Stimulated activated CD8-positive, alpha-beta memory T cell treated with anti-CD3 and anti-CD28 coated beads, Interleukin-12 subunit alpha, Interleukin-12 subunit beta, amount 100 ng/mL, for 24 hours (primary cell): ENCODE results near the gene EMP1.
A peak's percentile ranks its signal among the peaks of the same experiment; 100 is the strongest.

ENCODE experiments used
- DNase-seq: peaks from one replicate; pipeline ENCODE4 v3.0.0-alpha.2; 2020; ENCODE audit errors: extremely low read depth

The EMP1 gene

DNA sequence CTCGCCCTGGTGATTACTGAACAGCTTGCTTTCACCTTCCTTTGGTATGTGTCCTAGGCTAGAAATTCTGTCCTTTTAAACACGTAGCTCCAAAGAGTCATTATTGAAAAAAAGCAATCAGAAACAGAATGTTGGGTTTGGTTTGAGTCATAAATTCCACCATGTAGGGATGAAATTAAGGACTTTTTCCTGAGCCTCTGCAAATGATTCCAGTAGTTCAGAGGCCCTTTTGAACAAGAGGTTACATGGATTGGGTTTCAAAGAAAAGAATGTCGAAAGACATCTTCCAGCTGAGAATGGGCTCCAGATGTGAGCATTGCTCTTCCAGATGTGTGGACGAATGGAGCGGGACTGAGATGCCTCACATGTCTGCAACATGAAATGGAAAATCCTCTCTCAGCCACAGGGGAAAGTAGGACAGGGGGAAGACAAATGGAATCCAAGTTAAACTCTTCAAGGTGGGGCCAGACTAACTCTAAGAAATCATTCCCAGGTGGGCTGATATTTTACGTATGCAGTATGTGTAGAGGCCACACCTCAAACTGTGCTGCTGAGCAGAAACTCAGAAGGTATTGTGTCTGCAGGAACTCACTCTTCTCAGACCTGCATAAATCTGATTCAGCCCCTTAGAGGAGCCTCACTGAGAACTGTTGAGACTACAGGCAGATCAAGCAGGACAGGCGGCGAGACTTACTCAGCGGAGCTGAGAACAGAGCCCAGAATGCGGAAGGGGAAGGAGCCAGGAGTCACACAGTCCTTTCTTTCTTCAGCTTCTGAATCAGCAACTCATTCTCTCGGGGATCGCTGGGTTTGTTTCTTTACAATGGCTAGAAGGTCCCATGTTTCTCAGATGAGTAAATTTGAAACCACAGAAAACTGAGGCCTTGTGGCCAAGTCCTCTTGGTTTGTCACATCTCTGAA lies 23.3 kb upstream of the EMP1 start:
- DNase-seq = no peak

DNA sequence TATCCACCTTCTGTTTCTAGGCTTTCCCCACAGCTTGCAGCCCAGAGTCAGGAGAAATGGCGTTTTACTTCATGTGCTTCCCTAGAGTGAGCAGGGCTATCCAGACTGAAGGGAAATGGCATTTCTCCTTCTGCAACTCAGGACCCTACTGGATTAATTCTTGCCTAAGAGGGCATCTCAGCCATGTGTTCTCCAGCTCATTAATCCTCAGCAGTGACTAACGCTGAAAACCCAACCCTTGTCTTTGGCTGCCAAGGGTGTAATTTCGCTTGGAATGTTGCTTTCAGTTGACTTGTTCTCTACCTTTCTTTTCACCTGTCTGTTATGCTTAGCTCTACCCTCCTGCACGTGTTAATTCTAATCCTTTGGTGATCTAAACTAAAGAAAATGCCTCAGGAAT lies 21.0 kb upstream of the EMP1 start:
- DNase-seq = no peak

DNA sequence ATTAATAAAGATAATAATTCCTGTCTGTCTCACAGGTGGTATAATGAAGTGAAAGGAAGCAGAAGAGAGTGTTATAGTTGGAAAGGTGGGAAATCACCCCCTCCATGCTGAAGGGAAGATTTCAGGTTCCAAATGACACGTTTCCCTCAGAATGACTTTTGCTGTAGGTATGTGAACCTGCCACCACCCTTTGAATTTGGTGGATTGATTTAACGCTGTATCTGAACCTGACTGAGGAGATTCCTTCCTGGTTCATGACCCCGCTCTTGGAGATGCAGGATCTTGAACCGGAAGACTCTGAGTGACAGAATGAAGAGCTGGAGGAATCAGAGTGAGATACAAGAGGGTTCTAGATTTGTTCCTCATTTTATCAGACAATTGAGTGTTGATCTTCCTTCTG lies 20.3 kb upstream of the EMP1 start:
- no peak for DNase-seq

DNA sequence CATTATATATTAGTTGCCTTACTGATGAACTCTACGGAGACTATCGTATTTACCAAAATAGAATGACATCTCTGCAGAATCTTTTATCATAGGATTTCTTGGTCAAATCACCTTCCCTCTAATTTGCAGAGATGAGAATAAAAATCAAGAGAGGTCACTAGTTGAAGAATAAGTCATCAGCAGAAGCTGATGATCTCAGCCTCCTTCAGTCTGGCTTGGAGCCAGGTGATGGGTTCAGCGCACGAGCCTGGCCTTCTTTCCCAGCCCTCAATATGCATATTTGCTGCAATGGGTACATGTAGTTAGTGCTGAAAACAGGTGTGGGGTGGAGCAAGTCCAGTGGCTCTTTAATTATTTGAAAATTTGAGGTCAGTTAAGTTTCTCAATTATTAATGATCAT lies 19.2 kb upstream of the EMP1 start:
- DNase-seq = no peak

DNA sequence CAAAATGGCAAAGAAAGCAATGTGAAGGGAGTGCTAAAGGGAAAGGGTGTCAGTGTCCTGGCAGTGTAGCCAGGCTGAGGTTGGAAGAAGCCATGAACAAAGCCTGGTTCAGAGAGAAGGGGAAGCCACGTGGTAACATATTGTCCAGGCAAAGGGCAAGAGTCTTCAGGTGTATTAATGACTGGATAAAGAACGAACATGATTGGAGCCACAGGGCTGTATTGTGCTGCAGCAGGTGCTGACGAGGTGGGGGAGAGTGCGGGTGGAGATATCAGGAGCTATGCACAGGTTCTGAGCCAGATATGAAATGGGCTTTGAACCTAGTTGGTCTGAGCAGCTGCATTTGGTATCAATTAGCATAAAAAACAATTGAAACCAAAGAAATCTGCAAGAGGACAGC lies 18.6 kb upstream of the EMP1 start:
- no peak for DNase-seq

DNA sequence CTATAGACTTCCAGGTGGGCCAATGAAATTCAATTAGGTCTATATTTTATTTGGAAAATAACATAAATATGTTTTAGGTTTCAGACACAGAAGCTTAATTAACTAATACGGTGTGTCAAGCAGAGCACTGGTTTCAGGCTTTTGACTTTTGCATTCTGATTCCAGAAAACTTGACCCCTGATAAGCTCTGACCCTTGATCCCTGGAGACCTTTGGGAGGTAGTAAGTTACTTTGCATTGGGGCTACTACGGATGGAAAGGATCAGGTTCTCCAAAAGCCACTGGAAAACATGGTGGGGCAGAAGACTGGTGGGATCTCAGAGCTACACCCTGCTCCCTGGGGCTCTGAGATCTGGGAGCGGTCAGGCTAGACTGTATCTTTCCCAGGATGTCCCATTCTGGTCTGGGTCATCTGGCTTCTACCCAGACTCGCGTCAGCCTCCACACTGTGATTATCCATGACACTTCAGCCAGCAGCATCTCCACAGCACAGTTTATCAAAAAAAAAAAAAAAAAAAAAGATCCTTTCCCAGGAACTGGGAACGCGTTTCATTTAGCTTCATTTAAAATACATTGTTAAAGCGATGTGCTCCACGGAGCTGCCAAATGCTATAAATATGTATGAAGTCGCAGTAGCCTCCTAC lies 17.8 kb upstream of the EMP1 start:
- DNase-seq = no peak

DNA sequence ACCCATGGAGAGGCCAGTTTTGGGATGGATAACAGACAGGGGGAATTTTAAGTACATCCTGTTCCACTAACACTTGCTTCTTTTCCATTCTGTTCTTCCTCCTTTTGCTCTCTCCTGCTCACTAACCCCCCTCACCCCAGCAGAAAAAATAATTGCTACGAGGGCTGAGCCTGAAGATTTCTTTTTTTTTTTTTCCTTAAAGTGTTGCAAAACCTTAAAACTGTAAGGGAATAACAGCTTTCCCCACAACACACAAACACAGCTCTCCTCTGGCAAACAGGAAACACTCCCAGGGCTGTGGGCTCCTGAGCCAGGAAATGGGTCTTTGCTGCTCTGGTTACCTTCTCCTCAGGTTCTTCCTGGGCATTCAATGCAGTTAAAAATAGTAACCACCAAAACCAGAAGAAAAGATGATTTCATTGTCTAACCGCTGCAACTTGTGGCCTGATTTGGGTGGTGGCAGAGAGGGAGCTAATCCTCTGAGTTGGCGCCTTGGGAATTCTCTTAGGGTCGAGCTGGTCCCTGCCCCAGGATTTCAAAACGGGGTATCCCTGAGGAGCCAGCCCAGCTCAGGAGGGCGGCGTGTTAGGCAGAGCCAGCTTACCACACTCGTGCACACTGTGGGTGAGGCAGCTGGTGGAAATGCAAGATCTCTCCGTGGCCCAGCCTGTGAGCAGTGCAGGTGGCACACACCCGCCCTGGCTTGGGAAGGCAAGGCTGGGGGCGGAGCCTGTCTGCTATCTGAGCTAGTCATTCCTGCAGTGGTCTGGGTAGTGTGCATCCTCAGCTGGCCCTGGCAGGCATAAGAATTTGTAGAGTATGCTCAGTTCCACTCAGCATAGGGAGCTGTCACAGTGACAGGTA lies 17.1 kb upstream of the EMP1 start:
- DNase-seq = peak; percentile 15

DNA sequence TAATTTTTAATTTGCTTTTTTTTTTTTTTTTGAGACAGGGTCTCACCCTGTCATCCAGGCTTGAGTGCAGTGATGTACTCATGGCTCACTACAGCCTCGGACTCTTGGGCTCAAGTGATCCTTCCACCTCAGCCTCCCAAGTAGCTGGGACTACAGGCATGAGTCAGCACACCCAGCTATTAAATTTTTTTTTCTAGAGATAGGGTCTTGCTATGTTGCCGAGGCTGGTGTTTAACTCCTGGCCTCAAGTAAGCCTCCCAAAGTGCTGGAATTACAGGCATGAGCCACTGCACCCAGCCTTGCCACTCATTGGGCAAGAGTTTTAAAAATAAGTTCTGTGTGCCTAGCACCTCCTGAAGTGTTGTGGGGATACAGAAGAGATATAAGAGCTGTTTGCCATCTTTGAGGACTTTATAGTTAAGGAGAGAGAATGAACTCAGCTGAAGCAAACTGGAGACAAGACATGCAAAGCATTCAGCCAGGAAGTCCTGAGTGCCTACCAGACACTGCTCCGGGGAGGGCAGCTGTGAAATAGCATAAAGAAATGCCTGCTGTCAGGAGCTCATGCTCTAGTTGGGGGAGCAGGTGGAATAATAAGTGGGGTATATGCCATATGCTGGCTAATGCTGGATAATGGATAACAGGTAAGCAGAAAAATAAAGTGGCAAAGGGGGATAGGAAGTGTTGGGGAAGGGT lies 15.0 kb upstream of the EMP1 start:
- DNase-seq = no peak

DNA sequence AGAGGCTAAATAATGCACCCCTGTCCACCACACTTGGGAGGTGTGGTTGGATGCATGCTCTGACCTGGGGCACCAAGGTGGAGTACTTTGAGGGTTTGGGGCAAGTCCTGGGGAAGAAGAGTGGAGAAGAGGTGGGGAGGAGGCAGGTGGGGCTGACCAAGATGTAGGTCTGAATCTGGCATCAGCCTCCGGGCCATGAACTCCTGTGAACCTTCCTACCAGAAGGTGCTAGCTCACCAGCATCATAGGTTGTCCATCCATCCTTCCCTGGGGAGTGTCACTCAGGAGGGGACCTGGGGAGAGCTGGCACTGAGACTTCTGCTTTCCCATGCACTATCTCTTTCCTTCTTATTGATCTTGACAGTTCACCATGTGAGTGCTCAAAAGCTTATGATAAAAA lies 13.6 kb upstream of the EMP1 start:
- DNase-seq = no peak

DNA sequence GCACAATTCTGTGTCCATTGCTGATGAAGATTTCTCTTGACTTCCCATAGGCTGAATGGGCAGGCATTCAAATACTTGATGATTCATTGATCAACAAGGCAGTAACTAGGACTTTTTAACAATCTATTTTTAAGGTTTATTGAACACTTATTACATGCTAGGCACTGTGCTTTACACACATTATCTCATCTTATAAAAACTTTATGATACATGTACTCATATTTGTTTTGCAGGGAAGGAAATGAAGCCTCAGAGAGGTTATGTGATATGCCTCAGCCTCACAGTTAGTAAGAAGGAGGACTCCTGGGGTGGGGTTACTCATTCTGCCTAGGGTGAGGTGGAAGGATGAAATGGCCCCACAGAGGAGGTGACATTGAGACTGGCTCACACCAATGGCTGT lies 12.9 kb upstream of the EMP1 start:
- DNase-seq = no peak

DNA sequence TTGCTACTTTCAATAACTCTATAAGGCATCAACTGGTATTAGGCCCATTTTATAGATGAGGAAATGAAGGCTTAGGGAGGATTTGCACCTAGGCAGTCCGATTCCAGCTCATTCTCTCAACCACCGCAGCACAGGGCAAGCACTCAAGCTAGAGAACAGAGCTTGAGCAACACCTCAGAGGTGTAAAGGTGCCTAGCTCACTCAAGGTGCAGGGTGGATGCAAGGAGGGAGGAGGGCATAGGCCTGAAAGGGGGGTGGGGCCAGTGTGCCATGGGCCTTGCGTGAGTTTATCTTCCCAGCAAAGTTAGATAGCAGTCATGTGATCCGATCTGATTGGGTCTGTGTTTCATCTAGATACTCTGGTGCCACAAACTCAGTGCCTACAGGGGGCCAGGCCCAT lies 10.2 kb upstream of the EMP1 start:
- DNase-seq = no peak

DNA sequence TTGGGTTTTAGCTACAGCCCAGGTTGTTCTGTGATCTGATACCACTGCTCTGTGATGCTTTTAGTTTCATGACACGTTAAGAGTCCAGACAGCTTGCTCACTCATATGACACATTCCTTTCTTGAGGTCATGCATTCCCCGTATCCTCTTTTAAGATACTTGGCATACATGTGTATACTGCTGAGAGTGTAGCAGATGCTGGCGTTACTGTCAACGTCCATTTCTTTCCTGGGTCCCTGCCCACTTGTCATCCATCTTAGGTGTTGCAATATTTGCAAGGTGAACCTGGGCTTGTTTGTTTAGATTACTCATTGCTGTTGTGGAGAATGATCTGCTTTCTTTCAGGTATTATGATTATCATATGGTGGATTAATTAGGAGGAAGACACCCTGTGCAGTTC lies 9.1 kb upstream of the EMP1 start:
- no peak for DNase-seq

DNA sequence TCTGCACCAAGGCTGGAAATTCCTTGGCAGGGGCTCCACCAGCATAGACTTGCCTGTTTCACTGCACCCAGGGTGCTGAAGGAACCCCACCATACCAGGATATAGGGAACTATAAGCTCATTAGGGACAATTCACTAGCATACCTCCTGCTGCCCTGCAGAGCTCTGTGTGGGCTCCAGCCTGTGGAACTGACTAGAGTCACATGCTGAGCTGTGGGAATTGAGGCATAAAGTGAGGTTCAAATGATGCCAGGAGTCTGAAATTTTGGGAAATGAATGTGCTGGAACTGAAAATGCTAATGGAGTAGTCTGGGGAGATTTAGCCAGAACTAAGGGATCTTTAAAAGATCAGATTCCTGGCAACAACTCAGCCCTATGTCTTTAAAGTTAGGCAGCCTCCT lies 7.3 kb upstream of the EMP1 start:
- no peak for DNase-seq

DNA sequence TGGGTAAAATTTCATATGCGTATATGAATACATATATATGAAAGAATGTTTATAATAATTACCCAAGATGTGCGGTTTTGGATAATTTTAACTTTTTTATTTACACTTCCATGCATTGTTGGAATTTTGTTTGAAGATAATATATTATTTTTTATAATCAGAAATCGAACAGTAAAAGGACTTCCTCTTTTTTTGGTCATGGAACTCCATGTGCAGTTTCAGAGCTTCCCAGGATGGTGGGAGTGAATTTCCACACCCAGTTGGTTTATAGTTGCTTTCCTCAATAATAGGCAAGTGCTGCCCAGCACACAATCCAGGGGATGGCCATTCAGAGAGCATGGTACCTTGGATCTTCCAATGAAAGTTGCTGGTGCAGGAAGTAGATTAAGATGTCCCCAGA lies 6.3 kb upstream of the EMP1 start:
- DNase-seq = no peak

DNA sequence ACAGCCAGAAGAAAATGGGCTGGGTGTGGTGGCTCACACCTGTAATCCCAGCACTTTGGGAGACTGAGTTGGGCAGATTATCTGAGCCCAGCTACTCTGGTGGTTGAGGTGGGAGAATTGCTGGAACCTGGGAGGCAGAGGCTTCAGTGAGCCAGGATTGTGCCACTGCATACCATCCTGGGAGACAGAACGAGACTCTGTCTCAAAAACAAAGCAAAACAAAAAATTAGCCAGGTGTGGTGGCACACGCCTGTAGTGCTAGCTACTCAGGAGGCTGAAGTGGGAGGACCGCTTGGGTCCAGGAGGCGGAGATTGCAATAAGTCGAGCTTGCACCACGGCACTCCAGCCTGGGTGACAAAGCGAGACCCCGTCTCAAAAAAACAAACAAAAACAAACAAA lies 3.8 kb upstream of the EMP1 start:
- DNase-seq = no peak

DNA sequence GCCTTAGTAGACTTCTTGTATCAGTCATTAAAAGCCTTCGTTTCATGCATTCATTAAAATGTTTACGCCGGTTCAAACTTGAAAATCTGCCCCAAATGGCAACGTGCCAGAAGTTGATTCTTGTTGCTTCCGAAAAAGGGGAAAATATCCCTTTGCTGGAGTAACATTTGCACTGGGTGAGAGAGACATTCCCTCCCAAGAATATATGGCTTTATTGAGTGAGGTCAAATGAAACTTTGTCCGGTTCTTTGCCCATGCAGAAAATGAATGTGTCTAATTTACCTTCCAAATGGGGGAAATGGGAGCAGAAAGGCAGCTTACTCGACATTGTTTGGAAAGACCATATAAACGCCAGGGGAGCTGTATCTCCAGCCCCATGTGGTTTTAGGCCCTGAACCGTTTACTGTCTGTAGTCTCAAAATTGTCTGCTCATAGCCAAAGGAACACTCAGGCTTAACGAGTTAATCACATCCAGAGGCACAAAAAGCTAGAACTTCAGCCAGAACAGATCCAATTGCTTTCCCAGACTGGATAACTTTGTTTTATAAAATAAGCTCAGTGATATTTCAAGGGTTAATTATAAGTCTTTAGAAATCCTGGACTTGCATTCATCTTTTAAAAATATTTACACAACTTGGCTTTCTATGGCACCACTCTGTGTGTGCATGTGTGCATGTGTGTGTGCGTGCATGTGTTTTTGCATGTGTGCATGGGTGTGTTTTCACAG lies 2.9 kb upstream of the EMP1 start:
- DNase-seq = no peak

DNA sequence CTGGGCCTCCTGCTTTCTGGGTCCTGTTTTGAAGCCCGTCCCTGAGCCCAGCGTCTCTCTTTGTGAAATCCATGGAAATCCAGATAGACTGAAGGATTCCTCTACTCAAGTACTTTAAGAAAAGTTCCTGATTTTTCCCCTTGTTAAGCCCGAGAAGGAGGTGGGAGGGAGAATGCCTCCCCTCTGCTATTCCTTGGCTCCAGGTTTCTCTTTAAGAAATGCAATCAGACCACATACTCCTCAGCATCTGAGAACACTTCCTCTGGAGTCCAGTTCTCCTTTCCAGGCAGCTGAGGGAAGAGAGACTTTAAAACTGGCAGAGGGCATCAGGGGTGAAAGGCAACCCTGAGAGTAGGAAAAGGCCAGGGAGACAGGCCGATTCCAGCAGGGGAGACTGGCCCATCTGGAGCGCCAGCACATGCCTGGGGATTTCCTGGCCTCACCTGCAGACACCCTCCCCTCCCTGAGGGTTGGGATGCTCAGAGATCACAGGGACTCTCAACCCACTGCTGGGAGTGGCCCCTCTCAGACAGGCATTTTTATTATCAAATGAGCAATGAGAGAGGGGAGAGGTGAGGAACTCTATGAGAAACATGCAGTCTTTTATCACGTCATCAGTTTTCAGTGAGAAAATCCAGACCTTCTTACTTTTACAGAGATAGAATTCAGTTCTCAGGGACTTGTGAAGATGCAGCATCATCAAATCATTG lies 2.0 kb upstream of the EMP1 start:
- no peak for DNase-seq

DNA sequence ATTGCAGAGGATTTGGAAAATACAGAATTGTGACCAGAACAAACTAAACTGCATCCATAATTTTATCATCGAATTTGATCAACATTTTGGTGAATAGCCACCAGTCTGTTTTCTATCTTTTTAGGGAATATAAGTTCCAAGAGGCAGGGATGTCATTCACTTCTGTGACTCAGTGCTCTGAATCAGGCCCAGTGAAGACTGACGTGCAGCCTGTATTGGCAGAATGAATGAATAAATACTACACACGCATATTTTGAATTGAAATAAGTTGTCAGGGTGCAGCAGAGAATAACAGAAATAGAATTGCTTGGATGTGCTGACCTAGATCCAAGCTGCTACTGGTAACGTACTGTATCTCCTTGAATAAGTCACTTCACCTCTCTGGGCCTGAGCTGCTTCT lies 1.3 kb upstream of the EMP1 start:
- no peak for DNase-seq

DNA sequence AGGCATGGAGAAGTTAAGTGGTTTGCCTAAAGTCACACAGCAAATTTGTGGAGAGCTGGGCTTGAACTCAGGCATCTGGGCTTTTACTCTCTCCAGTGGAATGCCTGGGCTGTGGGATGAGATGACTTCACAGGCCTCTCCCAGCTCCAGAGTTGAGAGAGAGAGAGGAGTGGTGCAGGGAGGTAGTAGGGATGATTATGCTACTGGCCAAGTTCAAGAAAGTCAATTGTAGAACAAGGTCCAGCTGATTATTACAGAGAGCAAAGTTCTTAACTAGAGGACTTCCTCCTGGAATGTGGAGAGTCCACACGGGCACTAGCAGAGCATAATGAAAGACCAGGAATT lies 769 bp upstream of the EMP1 start:
- no peak for DNase-seq

DNA sequence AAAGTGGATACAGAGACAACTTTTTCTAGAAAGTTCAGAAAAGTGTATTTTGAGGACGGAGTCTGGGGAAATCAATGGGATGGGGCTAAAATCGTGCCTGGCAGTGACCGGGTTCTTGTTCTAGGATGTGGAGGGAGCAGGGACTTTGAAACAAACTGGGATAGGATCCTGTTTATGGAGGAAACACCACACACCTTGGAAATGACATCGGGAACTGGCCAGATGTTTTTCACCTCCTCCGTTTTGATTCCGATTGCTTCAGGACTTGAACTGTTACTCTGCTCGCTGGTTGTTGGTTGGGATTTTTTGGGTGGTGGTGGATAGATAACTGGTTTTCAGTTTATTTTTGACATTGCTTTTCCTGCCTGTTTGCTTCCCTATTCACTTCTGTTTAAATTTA lies 506 bp downstream of the EMP1 start:
- DNase-seq = no peak
